Activated T-cell treated with anti-CD3 and anti-CD28 coated beads, Interleukin-2, amount 50 U/mL, for 4 hours (primary cell): Measurements from ENCODE around the gene DPM2. TPM values are rescaled to one million over a fixed set of nuclear protein-coding genes. Genes with fewer than 3 reads are reported as not detected.
A peak's percentile ranks its signal among the peaks of the same experiment; 100 is the strongest.

Source experiments
- ATAC-seq, 2 donors: fragments of 200-7000 bp; cut with Tn5 transposase; one replicate each; pipeline ENCODE4 v1.10.0; 2021
- DNase-seq: peaks from one replicate; pipeline ENCODE4 v3.0.0-alpha.2; 2020
- H3K27me3 Mint-ChIP-seq: one replicate; pipeline ENCODE4 v1.8.0; 2021; ENCODE audit warnings: low read depth, mixed read lengths
- H3K36me3 Mint-ChIP-seq: one replicate; pipeline ENCODE4 v1.8.0; 2022; ENCODE audit warnings: mixed read lengths; ENCODE audit not compliant: insufficient read depth
- H3K4me1 Mint-ChIP-seq: one replicate; pipeline ENCODE4 v1.8.0; 2021; ENCODE audit warnings: low read depth, mixed read lengths
- H3K4me3 Mint-ChIP-seq: one replicate; pipeline ENCODE4 v1.8.0; 2021; ENCODE audit warnings: mild to moderate bottlenecking, moderate library complexity, mixed read lengths
- H3K9me3 Mint-ChIP-seq: one replicate; pipeline ENCODE4 v1.8.0; 2021; ENCODE audit warnings: mixed read lengths
- total RNA-seq, 3 donors: library from RNA; stranded (reverse); gene quantifications; one replicate each; pipeline ENCODE4 v1.2.1, GENCODE V29; 2021

The DPM2 gene
- total RNA-seq, 3 donors from 2014 or later, result 89.6 to 91.5 (median 89.9) TPM

GRCh38 chr9:127903557-127904475 lies 33.8 kb downstream of the DPM2 start:
- DNase-seq (peak; percentile 49), ATAC-seq (peak; percentile 8 to 10)
- Mint-ChIP-seq H3K36me3 (no peaks in the 10 kb centered on the region), H3K9me3 (no peaks in the 10 kb centered on the region), H3K27me3 (no peaks in the 10 kb centered on the region), H3K4me3 (peak overlapping the region; percentile 86), H3K4me1 (peaks cover 60% of the 10 kb centered on the region)

DNA sequence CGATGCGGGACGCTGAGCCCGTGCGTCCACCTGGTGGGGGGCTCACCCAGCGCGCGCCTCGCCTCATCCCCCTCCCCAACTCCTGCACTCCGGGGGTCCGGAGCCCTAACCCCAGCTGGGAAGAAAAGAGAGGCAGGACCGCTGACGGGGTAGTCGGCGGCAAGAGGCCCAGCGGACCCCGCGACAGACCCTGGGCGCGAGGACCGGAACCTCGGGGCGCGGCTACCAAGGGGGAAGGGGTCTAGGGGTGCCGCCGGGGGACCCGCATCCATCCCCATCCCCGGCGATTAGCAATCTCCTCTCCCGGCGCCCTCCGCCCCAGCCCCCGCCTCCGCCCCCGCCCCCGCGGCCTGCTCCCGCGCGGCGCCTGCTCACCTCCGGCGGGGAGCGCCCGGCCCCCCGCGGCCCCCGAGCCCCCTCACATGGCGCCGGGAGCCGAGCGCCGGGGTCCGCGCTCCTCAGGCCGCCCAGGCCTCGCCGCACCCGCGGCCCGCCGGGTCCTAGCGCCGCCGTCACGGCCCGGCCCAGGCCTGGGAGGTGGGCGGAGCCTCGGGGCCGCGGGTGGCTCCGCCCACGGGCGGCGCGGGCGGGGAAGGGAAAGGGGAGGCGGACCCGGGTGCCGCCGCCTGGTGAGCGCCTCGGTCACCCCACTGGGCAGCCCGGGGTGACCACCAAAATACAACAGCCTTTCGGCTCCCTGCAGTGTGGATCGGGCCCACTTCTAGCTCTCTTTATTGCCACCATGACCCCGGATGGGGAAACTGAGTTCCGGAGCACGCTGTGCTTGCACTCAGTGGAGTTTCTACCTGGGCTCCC lies 38.3 kb downstream of the DPM2 start, which contains the start of gene ST6GALNAC6:
TSS of gene ST6GALNAC6 (minus strand) at position 476 of the 816 bp plus-strand sequence. CDS start 1,622 bp downstream, outside the sequence.
- no peaks in the 10 kb centered on the region for H3K27me3 Mint-ChIP-seq
- ATAC-seq (peak; percentile 87 to 88), DNase-seq (peak; percentile 60)
- H3K9me3 Mint-ChIP-seq, result no peaks in the 10 kb centered on the region
- peaks cover 45% of the 10 kb centered on the region for H3K4me1 Mint-ChIP-seq
- H3K4me3 Mint-ChIP-seq, result peak within 1 kb of the TSS; percentile 86
- peaks cover 22% of the 10 kb centered on the region for H3K36me3 Mint-ChIP-seq

DNA sequence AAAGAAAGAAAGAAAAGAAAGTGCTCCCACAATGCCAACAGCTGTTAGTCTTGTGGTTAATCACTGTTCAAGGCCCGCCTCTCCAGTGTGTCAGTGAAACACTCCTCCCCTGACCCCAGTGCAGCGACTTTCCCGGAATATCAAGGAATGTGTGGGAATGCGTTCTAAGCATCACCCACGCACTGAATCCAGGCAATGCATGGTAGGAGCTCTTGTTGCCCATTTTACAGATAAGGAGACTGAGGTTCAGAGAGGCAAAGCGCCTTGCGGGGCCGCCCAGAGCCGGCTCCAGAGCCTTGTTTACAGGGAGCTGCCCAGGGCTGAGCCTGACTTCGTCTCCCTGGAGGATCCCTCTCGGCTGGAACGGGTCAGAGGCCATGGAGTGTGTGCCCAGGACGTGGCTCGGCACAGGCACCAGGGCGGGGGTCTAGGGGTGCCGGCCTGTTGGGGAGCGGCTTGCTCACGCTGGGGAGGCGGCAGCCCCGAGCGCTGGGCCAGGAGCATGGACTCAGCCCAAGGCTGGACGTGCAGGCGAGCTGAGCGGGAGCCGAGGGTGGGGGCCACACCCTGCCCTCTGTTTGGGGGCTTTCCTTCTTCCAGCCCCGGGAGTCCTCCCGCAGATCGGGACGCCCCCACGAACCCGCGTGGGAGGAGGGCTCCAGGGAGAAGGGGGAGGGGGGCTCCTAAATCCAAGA lies 39.1 kb downstream of the DPM2 start:
- H3K4me1 Mint-ChIP-seq, result peaks cover 40% of the 10 kb centered on the region
- DNase-seq (no peak), ATAC-seq (peak; percentile 19 to 21)

DNA sequence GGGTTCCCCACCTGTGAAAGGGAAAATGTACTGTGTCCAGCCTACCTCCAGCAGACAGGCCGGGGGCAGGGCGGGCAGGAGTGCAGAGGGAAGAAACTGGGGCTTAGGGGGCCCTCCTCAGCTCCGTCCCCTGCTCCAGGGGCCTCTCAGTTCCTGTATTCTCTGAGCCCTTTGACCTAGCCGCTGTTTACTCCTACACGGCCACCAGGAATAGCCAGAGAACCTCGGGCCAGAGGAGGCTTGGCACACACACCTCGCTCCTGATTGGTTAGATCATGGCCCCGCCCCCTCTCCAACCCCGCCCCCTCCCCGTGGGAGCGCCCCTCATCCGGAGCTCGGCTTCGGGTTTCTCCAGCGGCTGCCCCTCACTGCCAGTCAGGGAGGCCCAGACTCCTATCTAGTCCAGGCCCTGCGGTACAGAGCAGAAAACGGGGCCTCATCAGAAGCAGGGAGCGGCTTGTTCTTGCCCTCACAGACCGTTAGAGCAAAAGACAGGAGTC lies 40.4 kb downstream of the DPM2 start:
- Mint-ChIP-seq H3K4me1 (peaks cover 39% of the 10 kb centered on the region), H3K9me3 (peaks cover 8% of the 10 kb centered on the region), H3K27me3 (no peaks in the 10 kb centered on the region), H3K36me3 (peaks cover 43% of the 10 kb centered on the region), H3K4me3 (no peak overlapping the region)
- ATAC-seq (peak; percentile 18 to 22), DNase-seq (no peak)

More for the DNA sequence above, 39.1 kb downstream of the DPM2 start:
- Mint-ChIP-seq H3K27me3 (no peaks in the 10 kb centered on the region), H3K9me3 (peaks cover 5% of the 10 kb centered on the region), H3K36me3 (peaks cover 30% of the 10 kb centered on the region), H3K4me3 (peak overlapping the region; percentile 86)

DNA sequence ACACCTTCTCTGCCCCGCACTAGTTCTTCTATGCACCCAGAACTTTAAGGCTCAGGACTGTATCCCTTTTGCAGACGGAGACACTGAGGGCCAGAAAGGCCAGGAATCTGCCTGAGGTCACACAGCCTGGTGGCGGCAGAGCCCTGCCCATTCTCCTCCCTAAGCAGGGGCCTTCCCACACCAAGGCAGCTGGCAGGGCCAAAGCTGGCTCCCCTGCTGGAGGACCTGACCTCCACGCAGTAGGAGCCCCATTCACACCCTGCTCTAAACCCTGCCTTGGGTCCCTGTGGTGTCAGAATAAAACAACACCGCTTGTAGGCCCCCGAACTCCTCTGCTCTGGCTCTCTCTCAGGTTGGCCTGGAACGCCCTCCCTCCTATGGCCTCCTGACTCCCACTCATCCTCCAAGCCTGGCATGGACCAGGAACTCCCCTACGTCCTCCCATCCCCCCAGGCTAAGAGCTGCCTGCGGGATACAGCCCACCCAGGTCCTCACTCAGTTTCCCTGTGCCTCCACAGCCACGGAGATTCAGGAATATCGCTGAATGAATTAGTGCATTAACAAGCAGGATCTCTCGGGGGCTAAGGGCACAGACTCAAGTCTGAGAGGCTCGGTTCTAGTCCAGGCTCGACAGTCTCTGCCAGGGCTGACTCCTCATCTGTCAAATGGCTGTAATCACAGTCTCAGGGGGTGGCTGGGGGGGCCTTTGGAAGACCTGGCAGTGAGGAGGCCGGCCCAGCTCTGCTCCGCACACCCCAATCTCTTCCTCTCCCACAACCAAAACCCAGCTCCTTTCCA lies 41.1 kb downstream of the DPM2 start:
- no peak for ATAC-seq
- no peak overlapping the region for H3K4me3 Mint-ChIP-seq

DNA sequence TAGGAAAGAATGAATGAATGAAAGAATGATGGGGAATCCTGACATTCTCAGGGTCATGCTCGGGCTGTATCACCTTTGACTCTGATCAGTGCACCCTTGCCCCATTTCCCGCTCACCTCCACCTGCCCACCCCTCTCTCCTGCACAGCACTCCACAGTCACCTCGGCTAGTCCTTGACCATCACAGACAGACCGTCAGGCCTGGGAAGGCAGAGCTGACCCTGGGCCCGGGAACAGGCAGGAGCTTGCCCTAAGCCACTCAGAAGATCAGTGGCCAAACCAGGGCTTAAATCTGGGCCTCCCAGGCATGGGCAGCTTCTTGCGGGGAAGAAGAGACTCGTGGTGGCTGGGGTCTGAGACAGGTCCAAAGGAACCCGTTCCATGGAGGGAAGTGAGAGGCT lies 41.8 kb downstream of the DPM2 start:
- no peak for ATAC-seq
- Mint-ChIP-seq H3K4me1 (peaks cover 28% of the 10 kb centered on the region), H3K27me3 (no peaks in the 10 kb centered on the region), H3K36me3 (peaks cover 49% of the 10 kb centered on the region), H3K4me3 (no peak overlapping the region), H3K9me3 (peaks cover 8% of the 10 kb centered on the region)
- no peak for DNase-seq

More for the DNA sequence above, 41.1 kb downstream of the DPM2 start:
- DNase-seq, result no peak
- Mint-ChIP-seq H3K4me1 (peaks cover 33% of the 10 kb centered on the region), H3K9me3 (peaks cover 8% of the 10 kb centered on the region), H3K27me3 (no peaks in the 10 kb centered on the region), H3K36me3 (peaks cover 43% of the 10 kb centered on the region)

GRCh38 chr9:127893392-127893791 lies 44.3 kb downstream of the DPM2 start:
- DNase-seq (no peak), ATAC-seq (no peak)
- Mint-ChIP-seq H3K4me3 (no peak overlapping the region), H3K9me3 (peaks cover 8% of the 10 kb centered on the region), H3K27me3 (no peaks in the 10 kb centered on the region), H3K4me1 (peaks cover 20% of the 10 kb centered on the region), H3K36me3 (peaks cover 56% of the 10 kb centered on the region)

- Mint-ChIP-seq H3K27me3 (no peaks in the 10 kb centered on the region), H3K36me3 (peaks cover 57% of the 10 kb centered on the region), H3K9me3 (peaks cover 8% of the 10 kb centered on the region), H3K4me3 (no peak overlapping the region), H3K4me1 (peaks cover 16% of the 10 kb centered on the region)
- ATAC-seq (no peak), DNase-seq (no peak)
These were observed 44.8 kb downstream of the DPM2 start for GRCh38 chr9:127892831-127893230.

DNA sequence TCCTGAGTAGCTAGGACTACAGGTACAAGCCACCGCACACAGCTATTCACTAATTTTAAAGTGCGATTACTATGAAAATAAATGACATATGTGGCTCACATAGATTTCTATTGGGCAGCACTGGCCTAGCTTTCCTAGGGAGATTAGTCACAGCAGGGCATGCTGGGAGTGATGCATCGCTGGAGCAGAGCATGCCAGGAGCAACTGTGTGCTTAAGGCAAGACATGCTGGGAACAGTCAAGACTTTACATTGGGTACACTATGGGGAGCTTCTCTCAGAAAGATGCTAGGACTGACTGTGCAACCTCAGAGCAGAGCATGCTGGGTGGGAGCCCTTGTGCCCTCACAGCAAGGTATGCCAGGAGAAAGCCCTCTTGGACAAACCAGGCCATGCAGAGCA lies 47.6 kb downstream of the DPM2 start:
- no peak for ATAC-seq
- Mint-ChIP-seq H3K27me3 (no peaks in the 10 kb centered on the region), H3K9me3 (peaks cover 8% of the 10 kb centered on the region), H3K4me1 (peaks cover 7% of the 10 kb centered on the region), H3K36me3 (peaks cover 49% of the 10 kb centered on the region), H3K4me3 (no peak overlapping the region)
- DNase-seq, result no peak

DNA sequence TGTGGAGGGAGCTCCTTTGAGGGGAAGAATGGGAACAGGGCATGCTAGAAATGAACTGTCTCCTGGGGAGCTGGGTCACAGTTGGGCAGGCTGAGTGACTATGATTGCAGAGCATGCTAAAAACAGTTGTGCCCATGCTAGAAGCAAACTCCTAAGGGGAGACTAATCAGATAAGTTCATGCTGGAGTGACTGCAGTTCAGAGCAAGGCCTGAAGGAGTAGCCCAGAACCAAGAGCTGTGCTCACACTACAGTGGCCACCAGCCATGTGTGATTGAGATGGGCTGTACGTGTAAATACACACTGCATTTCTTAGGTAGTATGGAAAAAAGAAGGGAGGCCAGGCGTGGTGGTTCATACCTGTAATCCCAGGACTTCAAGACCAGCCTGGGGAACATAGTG lies 49.9 kb downstream of the DPM2 start:
- Mint-ChIP-seq H3K4me1 (peaks cover 2% of the 10 kb centered on the region), H3K27me3 (no peaks in the 10 kb centered on the region), H3K4me3 (no peak overlapping the region), H3K36me3 (peaks cover 28% of the 10 kb centered on the region), H3K9me3 (no peaks in the 10 kb centered on the region)
- no peak for DNase-seq
- peak in 1 of 2 donors; percentile 49 for ATAC-seq

DNA sequence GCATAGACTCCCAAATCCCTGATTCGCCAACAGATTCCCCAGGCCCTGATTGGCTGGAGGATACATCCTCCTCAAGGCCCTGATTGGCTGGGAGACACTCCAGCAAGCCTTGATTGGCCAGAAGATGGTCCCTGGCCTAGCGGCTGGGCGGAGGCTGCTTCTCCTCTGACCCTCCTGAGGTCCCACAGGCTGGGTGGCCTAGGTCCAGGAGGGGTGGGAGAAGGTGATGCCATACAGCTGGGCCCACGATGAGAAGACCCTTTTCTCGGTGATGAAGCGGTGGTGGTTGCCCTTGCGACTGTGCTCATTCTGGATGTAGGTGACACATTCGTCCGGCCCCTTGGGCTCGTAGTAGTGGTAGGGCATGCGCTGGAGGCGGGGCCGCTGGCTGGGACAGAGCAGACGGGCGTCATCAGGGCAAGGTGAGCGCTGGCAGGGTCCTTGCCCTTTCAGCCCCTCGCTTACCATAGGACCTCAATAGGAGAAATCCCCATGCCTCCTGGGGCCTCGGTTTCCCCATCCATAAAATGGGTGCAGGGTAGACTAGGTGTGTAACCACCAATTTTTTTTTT lies 51.2 kb downstream of the DPM2 start:
- Mint-ChIP-seq H3K4me1 (no peaks in the 10 kb centered on the region), H3K4me3 (no peak overlapping the region), H3K9me3 (no peaks in the 10 kb centered on the region), H3K36me3 (peaks cover 22% of the 10 kb centered on the region), H3K27me3 (no peaks in the 10 kb centered on the region)
- ATAC-seq (no peak), DNase-seq (no peak)

GRCh38 chr9:127885508-127886281 lies 52.0 kb downstream of the DPM2 start:
- ATAC-seq (no peak), DNase-seq (no peak)
- Mint-ChIP-seq H3K27me3 (no peaks in the 10 kb centered on the region), H3K4me3 (no peak overlapping the region), H3K4me1 (no peaks in the 10 kb centered on the region), H3K36me3 (peaks cover 17% of the 10 kb centered on the region), H3K9me3 (no peaks in the 10 kb centered on the region)
